GM21367 (cell line): ENCODE results near the gene ABCC1.

ENCODE experiments used
- ATAC-seq: cut with Tn5 transposase; IDR thresholded peaks from one replicate; pipeline ENCODE4 v1.9.1; 2021; ENCODE audit not compliant: unreplicated experiment

Gene ABCC1

GRCh38 chr16:16038950-16039349, 89.5 kb downstream of the ABCC1 start:
- ATAC-seq, result no peak

GRCh38 chr16:16041196-16041892, 91.9 kb downstream of the ABCC1 start:
- no peak for ATAC-seq

- ATAC-seq, result no peak
Measured at GRCh38 chr16:16042076-16042475, 92.7 kb downstream of the ABCC1 start.

GRCh38 chr16:16045296-16045695, 95.9 kb downstream of the ABCC1 start:
- ATAC-seq, result no peak

- ATAC-seq, result no peak
Measured at GRCh38 chr16:16045879-16046278, 96.5 kb downstream of the ABCC1 start.

GRCh38 chr16:16047761-16048160, 98.3 kb downstream of the ABCC1 start:
- no peak for ATAC-seq

GRCh38 chr16:16048904-16049582, 99.6 kb downstream of the ABCC1 start:
- ATAC-seq, result no peak

- ATAC-seq, result no peak
Measured at GRCh38 chr16:16050106-16050505, 100.7 kb downstream of the ABCC1 start.

- ATAC-seq, result no peak
Measured at GRCh38 chr16:16051132-16051531, 101.7 kb downstream of the ABCC1 start.

- ATAC-seq, result no peak
Measured at GRCh38 chr16:16052916-16053315, 103.5 kb downstream of the ABCC1 start.

- ATAC-seq, result no peak
Measured at GRCh38 chr16:16057102-16057501, 107.7 kb downstream of the ABCC1 start.

GRCh38 chr16:16059160-16059559, 109.7 kb downstream of the ABCC1 start:
- no peak for ATAC-seq

- ATAC-seq, result no peak
Measured at GRCh38 chr16:16059895-16060590, 110.6 kb downstream of the ABCC1 start.

- ATAC-seq, result no peak
Measured at GRCh38 chr16:16062023-16062937, 112.9 kb downstream of the ABCC1 start.

GRCh38 chr16:16063683-16064082, 114.3 kb downstream of the ABCC1 start:
- ATAC-seq, result no peak

- ATAC-seq, result no peak
Measured at GRCh38 chr16:16064874-16065384, 115.5 kb downstream of the ABCC1 start.

- ATAC-seq, result no peak
Measured at GRCh38 chr16:16067127-16067526, 117.7 kb downstream of the ABCC1 start.

- no peak for ATAC-seq
Measured at GRCh38 chr16:16071631-16072244, 122.3 kb downstream of the ABCC1 start.

GRCh38 chr16:16073001-16073545, 123.7 kb downstream of the ABCC1 start:
- no peak for ATAC-seq
